Activated T-cell treated with anti-CD3 and anti-CD28 coated beads for 24 hours (primary cell): ENCODE results near the gene WDR89.
"Not testable (repeated sequence)": the region's sequence is repeated elsewhere in the genome, so short reads cannot be mapped to it uniquely, and the experiment has no call there.

Source experiments
- DNase-seq: peaks from one replicate; pipeline ENCODE4 v3.0.0-alpha.2; 2020; ENCODE audit warnings: low read depth

WDR89 gene

DNA sequence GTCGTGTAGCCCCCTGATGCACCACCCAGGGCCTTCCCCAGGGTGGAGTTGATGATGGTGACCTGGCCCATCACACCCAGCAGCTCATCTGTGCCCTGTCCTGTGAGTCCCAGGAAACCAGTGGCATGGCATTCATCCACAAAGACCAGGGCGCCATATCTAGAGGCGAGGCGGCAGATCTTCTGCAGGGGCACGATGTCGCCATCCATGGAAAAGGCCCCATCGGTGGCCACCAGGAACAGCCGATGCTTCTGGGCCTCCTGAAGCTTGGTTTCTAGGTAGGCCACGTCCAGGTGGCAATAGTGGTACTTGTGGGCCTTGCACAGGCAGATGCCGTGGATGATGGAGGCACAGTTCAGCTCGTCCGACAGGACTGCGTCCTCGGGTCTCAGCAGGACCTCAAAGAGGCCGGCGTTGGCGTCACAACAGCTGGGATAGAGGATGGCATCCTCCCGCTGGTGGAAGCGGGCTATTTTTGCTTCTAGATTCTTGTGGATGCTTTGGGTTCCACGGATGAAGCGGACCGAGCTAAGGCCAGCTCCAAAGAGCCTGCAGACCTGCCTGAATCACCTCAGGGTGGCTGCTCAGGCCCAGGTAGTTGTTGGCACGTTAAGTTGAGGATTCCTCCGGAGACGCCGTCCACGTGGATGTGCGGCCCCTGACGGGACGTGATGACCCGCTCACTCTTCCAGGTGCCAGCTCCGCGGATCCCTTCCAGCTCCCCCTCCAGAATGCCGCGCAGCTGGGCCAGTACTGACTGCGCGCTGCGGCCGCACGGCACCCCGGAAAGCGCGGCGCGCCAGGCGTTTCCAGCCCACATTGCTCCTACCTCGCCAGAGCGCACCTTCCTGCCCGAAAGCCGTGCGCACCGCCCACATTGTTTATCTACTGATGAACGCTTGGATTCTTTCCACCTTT lies 47.0 kb downstream of the WDR89 start:
- no peak for DNase-seq

DNA sequence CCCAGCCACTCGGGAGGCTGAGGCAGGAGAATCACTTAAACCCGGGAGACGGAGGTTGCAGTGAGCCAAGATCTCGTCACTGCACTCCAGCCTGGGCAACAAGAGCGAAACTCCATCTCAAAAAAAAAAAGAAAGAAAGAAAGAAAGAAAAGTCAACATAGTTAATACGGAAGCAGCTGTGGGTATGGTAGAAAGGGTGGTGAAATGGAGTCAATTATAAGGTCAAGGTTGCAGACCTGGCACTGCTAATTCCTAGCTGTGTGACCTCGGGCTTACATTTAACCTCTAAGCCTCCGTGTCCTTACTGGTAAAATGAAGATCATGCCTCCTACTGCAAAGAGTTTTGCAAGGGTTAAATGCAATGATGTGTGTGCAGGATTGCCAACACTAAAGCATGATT lies 58.6 kb downstream of the WDR89 start:
- not testable (repeated sequence) for DNase-seq

DNA sequence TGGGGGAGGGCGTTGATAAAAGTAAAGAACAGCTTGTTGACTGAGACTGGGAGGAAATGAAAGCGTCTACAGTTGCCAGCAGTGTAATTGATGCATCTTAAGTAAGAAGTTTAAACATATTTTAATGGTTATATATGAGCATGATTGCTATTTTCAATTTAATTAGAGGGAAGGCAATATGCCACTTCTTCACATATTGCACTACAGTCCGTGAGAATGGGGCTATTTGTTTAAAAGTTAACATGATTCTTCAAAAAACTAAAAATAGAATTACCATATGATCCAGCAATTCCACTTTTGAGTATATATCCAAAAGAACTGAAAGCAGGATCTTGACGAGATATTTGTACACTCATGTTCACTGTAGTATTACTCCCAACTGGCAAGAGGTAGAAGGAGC lies 60.2 kb downstream of the WDR89 start:
- no peak for DNase-seq

DNA sequence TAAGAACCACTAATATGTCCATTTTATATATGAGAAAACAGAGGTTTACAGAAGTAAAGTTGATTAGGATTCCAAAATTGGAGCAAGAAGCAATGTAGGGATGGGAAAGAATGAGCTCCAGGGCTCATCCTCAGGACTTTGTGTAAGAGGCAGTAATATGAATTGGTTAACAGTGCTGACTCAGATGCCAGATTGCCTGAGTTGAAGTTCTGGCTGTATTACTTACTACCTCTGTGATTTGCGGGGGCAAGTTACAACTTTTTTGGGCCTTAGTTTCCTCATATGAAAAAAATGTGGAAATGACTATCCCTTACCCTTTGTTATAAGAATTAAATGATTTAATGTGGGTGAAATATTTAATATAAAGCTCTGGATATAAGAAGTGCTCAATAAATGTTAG lies 63.4 kb downstream of the WDR89 start:
- DNase-seq = no peak

DNA sequence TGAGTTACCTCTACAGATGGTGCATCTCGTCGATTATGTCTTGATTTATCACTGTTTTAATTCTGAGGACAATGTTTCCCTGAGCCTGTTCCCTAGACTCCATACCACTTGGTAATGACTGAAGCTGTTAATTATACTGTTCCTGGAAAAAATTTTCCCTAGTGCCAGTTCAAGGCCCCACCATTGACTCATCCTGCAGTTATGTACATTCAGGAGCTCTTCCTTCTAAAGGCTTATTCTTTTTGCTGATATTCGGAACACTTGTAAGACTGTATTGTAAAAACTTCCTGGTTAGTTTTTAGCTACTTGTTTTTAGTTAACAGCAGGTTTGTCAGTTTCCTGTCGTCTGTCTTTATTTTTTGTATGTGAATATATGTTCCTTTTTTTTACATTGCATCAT lies 68.1 kb downstream of the WDR89 start:
- DNase-seq = no peak

DNA sequence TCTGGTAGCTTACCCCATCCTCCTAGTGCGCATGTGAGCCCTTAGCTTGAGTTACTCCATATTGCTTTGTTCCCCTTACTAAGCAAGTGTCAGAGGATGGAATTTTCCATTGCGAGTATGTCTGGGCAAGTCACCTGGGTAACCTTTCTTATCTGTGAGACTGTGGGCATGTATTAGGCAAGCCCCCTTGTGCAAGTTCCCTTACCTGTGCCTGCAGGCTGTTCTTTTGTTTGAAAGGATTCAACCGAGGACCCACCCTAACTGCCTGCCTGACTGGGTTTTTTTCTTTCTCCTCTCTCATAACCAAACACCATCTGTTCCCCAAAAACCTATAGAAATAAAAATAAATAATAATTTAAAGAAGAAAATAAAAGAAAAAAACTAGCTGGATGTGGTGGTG lies 76.2 kb downstream of the WDR89 start:
- no peak for DNase-seq

DNA sequence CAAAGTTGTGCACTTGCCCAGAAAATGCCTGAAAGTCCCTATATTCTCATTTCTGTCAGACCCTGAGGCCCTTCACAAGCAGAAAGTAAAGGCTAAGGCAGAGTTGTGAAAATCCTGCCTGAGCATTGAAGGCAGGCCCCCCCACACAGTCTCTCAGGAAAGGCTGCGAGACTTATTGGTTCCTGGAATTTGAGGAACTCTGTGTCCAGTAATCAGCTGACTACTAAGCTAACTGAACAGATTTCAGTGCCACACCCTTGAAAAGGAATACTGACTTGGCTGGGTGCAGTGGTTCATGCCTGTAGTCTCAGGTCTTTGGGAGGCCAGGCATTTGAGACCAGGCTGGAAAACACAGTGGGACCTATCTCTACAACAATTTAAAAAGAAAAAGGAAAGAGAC lies 77.4 kb downstream of the WDR89 start:
- DNase-seq = no peak

DNA sequence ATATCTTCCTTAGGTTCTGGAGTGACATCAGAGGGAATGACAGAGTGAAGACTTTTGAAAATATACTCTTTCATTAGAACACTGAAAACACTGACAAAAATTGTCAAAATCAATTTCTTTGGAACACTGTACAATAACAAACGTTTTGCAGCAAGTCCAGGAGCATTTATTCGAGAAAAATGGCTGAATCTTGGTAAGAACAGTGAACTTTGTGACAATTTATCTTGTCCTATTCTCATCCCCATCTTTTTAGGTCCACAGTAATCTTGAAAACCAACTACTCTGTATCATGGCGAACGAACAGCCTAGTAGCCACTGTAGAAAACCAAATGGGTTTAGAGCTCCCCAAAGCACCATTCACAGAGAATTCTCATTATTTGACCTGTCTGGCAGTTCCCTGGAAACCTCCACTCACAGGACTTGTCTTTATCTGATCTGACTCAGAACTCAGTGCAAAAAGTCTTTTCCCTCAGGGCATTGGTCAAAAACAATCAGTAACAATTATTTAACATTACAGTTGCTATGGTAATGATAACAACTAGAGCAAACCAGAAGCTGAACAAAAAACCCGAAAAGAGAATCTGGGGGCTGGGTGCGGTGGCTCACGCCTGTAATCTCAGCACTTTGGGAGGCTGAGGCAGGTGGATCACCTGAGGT lies 78.2 kb downstream of the WDR89 start:
- no peak for DNase-seq

DNA sequence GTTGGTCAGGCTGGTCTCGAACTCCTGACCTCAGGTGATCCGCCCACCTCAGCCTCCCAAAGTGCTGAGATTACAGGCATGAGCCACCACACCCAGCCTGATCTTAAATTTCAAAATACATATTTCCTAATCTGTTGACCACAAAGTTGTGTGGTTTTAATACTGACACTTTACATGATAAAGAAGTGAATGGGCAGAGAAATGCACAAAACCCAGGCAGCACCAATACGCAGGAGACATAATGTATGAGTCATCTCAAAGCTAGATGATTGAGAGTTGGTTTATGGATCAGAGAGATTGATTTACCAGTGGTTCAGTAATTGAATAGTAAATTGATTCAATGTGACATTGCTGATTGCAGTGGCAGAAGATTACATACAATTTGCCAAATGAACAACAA lies 79.3 kb downstream of the WDR89 start:
- DNase-seq = no peak

DNA sequence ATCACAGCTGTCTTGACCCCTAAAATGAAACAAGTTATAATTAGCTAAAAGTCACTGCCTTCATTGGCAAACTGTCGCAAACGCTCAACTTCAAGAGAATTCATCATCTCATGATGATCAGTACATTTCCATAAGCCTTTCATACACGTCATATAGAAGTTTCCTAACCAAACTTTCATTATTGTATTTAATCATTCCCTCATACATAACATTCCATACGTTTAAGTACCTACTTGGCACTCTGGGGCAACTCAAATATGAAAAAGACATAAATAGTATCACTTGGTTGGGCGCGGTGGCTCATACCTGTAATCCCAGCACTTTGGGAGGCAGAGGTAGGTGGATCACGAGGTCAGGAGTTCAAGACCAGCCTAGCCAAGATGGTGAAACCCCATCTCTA lies 86.1 kb downstream of the WDR89 start:
- no peak for DNase-seq

DNA sequence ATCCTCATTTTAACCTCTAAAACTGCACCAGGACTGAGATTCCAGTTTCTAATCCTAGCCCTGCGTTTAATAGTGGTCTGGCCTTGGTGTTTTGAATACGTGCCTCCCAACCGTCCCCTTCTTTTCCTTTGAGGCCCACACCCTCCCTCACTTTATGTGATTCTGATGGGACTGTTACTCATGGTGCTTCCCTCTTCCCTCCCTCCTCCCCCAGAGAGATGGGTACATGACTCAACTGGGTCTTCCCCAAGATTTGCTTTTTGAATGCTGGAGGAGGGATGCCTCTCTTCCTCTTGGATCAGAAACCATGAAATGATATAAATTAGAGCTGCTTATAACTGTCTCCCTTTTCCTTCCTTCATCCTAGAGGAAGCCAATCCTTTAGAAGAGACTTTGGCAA lies 90.3 kb downstream of the WDR89 start:
- no peak for DNase-seq

DNA sequence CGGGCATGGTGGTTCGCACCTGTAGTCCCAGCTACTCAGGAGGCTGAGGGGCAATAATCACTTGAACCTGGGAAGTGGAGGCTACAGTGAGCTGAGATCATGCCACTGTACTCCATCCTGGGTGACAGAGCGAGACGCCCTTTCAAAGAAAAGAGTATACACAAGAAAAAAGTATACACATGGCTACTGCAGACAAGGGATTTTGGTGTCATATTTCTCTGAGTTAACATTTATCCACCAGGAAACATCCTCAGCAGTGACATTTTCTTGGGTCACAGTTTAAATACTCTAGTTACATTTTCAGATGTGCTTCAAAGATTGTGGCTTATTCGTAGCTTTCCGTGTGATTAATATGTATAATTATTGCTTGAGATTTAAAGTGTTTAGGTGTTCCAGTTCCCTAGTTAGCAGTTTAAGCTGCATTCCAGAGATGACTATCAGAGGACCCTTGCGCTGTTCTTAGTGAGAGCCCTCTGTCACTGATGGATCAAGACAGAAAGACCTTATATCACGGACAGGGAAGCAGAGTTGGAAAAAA lies 93.8 kb downstream of the WDR89 start:
- DNase-seq = no peak
